LHCN-M2 (cell line): Measurements from ENCODE around the gene PRKCE. TPM values are rescaled to one million over a fixed set of nuclear protein-coding genes. Genes with fewer than 3 reads are reported as not detected.

Experiments used
- DNase-seq: peaks from one replicate; pipeline ENCODE4 v3.0.0-alpha.2; 2012; ENCODE audit warnings: low read depth
- total RNA-seq: library from RNA; depleted of rRNA; stranded (reverse); fragments of >200 nt; gene quantifications from 2 replicates; pipeline ENCODE4 v1.2.3, GENCODE V29; 2014

Gene PRKCE
- total RNA-seq, 1 experiment from 2014 or later = 6.0 TPM

- peak; percentile 51 for DNase-seq
Observed at GRCh38 chr2:46010925-46011490, 359.5 kb downstream of the PRKCE start.

GRCh38 chr2:46012618-46013240, 361.3 kb downstream of the PRKCE start:
- DNase-seq = no peak

- no peak for DNase-seq
Observed at GRCh38 chr2:46013726-46014125, 362.3 kb downstream of the PRKCE start.

- peak; percentile 50 for DNase-seq
Observed at GRCh38 chr2:46014911-46015654, 363.6 kb downstream of the PRKCE start.

- DNase-seq = no peak
Observed at GRCh38 chr2:46015671-46016070, 364.2 kb downstream of the PRKCE start.

- no peak for DNase-seq
Observed at GRCh38 chr2:46016091-46016490, 364.6 kb downstream of the PRKCE start.

- DNase-seq = no peak
Observed at GRCh38 chr2:46018773-46019591, 367.5 kb downstream of the PRKCE start.

- no peak for DNase-seq
Observed at GRCh38 chr2:46020416-46020815, 368.9 kb downstream of the PRKCE start.

- no peak for DNase-seq
Observed at GRCh38 chr2:46023165-46023854, 371.8 kb downstream of the PRKCE start.

GRCh38 chr2:46024146-46024779, 372.8 kb downstream of the PRKCE start:
- DNase-seq = no peak

GRCh38 chr2:46025081-46025480, 373.6 kb downstream of the PRKCE start:
- DNase-seq = no peak

- DNase-seq = no peak
Observed at GRCh38 chr2:46025676-46026075, 374.2 kb downstream of the PRKCE start.

GRCh38 chr2:46026431-46026830, 375.0 kb downstream of the PRKCE start:
- no peak for DNase-seq

- no peak for DNase-seq
Observed at GRCh38 chr2:46029332-46029811, 377.9 kb downstream of the PRKCE start.

GRCh38 chr2:46030330-46030729, 378.9 kb downstream of the PRKCE start:
- DNase-seq = no peak

GRCh38 chr2:46032161-46032813, 380.8 kb downstream of the PRKCE start:
- DNase-seq = no peak

GRCh38 chr2:46032996-46033395, 381.5 kb downstream of the PRKCE start:
- no peak for DNase-seq

- DNase-seq = peak; percentile 46
Observed at GRCh38 chr2:46034535-46034934, 383.1 kb downstream of the PRKCE start.

GRCh38 chr2:46036929-46037328, 385.5 kb downstream of the PRKCE start:
- DNase-seq = peak; percentile 97
